G401.6 (cell line): ENCODE measurements around the gene NT5C1A.

ENCODE experiments used
- FAIRE-seq: peaks from 2 replicates; lab custom pipeline; 2012; peaks lifted over from hg19 to GRCh38; lab: Jason Lieb, UNC

NT5C1A gene

GRCh38 chr1:39689635-39690034 is 17.7 kb upstream of the NT5C1A start:
- no peak for FAIRE-seq

- no peak for FAIRE-seq
Observed at GRCh38 chr1:39689214-39689613, 17.3 kb upstream of the NT5C1A start.

GRCh38 chr1:39688706-39689105 is 16.8 kb upstream of the NT5C1A start:
- no peak for FAIRE-seq

GRCh38 chr1:39687243-39687642 is 15.3 kb upstream of the NT5C1A start:
- FAIRE-seq = no peak

GRCh38 chr1:39685071-39685470 is 13.2 kb upstream of the NT5C1A start:
- no peak for FAIRE-seq

- FAIRE-seq = no peak
Observed at GRCh38 chr1:39684313-39684664, 12.4 kb upstream of the NT5C1A start.

GRCh38 chr1:39683591-39684312 is 11.8 kb upstream of the NT5C1A start:
- FAIRE-seq = no peak

GRCh38 chr1:39681999-39682398 is 10.1 kb upstream of the NT5C1A start:
- no peak for FAIRE-seq

- no peak for FAIRE-seq
Observed at GRCh38 chr1:39681294-39681693, 9.4 kb upstream of the NT5C1A start.

GRCh38 chr1:39680751-39681150 is 8.8 kb upstream of the NT5C1A start:
- no peak for FAIRE-seq

- no peak for FAIRE-seq
Observed at GRCh38 chr1:39679821-39680220, 7.9 kb upstream of the NT5C1A start.

GRCh38 chr1:39678889-39679288 is 7.0 kb upstream of the NT5C1A start:
- no peak for FAIRE-seq

GRCh38 chr1:39677645-39678044 is 5.7 kb upstream of the NT5C1A start:
- no peak for FAIRE-seq

GRCh38 chr1:39676948-39677548 is 5.1 kb upstream of the NT5C1A start:
- FAIRE-seq = no peak

- no peak for FAIRE-seq
Observed at GRCh38 chr1:39675220-39675619, 3.3 kb upstream of the NT5C1A start.

- no peak for FAIRE-seq
Observed at GRCh38 chr1:39673215-39673614, 1.3 kb upstream of the NT5C1A start.

- no peak for FAIRE-seq
Observed at GRCh38 chr1:39672551-39672947, 642 bp upstream of the NT5C1A start.

- no peak for FAIRE-seq
Observed at GRCh38 chr1:39671433-39671792, 494 bp downstream of the NT5C1A start.

- FAIRE-seq = no peak
Observed at GRCh38 chr1:39670689-39671088, 1.2 kb downstream of the NT5C1A start.

- no peak for FAIRE-seq
Observed at GRCh38 chr1:39668894-39669293, 3.0 kb downstream of the NT5C1A start.

- no peak for FAIRE-seq
Observed at GRCh38 chr1:39668111-39668510, 3.8 kb downstream of the NT5C1A start.

GRCh38 chr1:39666772-39667171 is 5.1 kb downstream of the NT5C1A start:
- FAIRE-seq = no peak

- no peak for FAIRE-seq
Observed at GRCh38 chr1:39663559-39663958, 8.3 kb downstream of the NT5C1A start.

GRCh38 chr1:39662861-39663260 is 9.0 kb downstream of the NT5C1A start:
- FAIRE-seq = no peak
